Activated naive CD4-positive, alpha-beta T cell treated with anti-CD3 and anti-CD28 coated beads, Interleukin-2, amount 50 U/mL, for 16 hours (primary cell): ENCODE results near the gene OR4C16.

ENCODE experiments used
- DNase-seq: peaks from one replicate; pipeline ENCODE4 v3.0.0-alpha.2; 2020

OR4C16 gene, protein sequence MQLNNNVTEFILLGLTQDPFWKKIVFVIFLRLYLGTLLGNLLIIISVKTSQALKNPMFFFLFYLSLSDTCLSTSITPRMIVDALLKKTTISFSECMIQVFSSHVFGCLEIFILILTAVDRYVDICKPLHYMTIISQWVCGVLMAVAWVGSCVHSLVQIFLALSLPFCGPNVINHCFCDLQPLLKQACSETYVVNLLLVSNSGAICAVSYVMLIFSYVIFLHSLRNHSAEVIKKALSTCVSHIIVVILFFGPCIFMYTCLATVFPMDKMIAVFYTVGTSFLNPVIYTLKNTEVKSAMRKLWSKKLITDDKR

GRCh38 chr11:55571828-55572227 lies at the start of gene OR4C16:
TSS of gene OR4C16 (plus strand) at chr11:55572128. CDS start at chr11:55572128, 0 bp downstream.
- no peak for DNase-seq

DNA sequence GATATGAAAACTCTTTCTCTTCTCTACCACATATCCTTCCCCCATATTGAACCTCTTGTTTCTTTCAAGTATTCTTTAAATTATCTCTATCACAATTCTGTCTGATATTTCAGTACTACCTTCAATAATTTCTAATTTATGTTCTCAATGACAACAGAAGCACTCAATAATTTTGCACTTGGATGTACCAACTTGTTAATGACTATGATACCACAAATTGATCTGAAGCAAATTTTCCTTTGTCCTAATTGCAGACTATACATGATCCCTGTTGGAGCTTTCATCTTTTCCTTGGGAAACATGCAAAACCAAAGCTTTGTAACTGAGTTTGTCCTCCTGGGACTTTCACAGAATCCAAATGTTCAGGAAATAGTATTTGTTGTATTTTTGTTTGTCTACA lies 17.8 kb upstream of the OR4C16 start, which contains the start of gene OR4C15:
Gene OR4C15, plus strand, starts transcription at position 301 of the 400 bp plus-strand sequence. Its CDS starts 0 bp downstream, at position 301.
- no peak for DNase-seq

GRCh38 chr11:55572548-55572947 lies 620 bp downstream of the OR4C16 start:
- DNase-seq: no peak

DNA sequence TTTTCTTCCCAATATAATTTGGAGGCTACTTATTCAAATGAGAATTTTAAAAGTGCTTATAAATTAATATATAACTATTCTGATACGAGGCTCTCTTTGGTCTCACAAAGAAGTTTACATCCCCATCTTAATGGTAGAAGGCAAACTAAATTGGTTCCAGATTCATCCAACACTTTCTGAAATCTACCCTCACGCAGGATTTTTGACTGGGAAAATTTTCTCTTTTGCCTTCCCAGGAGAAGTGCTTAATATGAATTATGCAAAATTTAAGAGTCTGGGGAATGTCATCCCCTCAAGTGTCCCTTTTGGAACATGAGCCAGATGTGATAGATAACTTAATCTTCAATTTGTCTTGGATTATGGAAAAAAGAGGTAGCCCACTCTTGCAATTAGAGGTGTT lies 35.6 kb downstream of the OR4C16 start, which contains the start of gene OR4C11:
Gene OR4C11, minus strand, starts transcription at position 101 of the 400 bp plus-strand sequence. CDS start 3,272 bp downstream, outside the sequence.
- DNase-seq: no peak
